ENCODE results near the gene DACH1.

DACH1 gene

GRCh38 chr13:71702253-71702652, 164.8 kb downstream of the DACH1 start:
- no peak for DNase-seq (ENCODE audit: low spot score)

- no peak for DNase-seq (ENCODE audit: low spot score)
Measured at GRCh38 chr13:71701741-71702140, 165.3 kb downstream of the DACH1 start.

- DNase-seq (ENCODE audit: low spot score), result no peak
Measured at GRCh38 chr13:71699342-71699741, 167.7 kb downstream of the DACH1 start.

DNA sequence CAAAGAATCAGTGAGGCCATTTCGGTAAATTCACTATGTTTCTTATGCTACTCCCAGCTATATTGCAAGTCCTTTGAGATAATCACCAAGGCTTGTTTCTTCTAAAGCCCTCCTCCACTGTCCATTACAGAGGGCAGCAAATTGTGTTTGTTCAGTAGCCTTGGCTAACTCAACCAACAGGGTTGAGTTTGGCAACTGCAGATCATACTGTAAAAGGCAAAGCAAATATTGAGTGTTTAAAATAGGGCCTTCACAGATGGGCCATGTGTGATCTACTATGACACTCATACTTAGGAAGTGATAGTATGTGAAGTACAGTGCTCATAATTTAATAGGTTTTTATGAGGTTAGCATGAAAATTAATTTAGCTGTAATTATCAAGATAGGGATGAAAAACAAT, 171.3 kb downstream of the DACH1 start:
- DNase-seq (ENCODE audit: low spot score), result no peak

- DNase-seq (ENCODE audit: low spot score), result no peak
Measured at GRCh38 chr13:71685072-71685471, 181.9 kb downstream of the DACH1 start.

- no peak for DNase-seq (ENCODE audit: low spot score)
Measured at GRCh38 chr13:71681901-71682613, 184.9 kb downstream of the DACH1 start.

DNA sequence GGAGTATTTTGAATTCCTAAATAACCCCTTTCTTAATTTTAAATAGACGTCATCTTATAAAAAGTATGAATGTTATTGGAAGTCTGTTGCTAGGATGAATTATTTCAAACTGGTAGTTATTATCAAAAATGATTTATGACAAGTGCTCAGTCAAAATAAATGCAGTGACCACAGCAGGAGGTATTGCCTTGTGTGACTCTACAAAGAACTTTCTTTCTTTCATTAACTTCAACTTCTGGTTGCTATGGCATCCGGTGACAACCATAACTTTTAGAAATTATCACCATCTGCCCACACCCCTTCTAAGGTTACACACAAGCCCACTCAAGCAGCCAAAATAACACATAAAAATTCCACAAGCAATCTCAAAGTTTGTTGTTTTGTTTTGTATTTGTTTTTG, 189.9 kb downstream of the DACH1 start:
- DNase-seq (ENCODE audit: low spot score), result no peak

DNA sequence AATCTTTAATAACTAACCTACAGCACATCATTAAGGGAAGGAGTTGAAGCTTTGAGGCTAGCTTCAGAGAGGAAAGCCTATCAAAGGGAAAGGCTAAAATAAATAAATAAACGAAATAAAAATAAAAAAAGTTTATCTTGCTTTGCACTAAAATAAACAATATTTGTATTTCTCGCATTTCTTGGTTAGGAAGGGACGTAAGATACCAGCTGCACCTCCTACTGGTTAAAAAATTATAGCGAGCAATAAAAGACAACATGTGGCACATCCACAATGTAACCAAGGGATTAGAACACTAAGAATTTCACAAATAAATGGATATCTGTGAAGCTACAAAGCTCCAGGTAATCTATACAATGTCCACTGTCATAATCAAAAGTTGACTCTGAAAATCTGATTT, 194.5 kb downstream of the DACH1 start:
- no peak for DNase-seq (ENCODE audit: low spot score)

GRCh38 chr13:71663431-71663830, 203.6 kb downstream of the DACH1 start:
- DNase-seq (ENCODE audit: low spot score), result no peak

GRCh38 chr13:71661921-71662320, 205.1 kb downstream of the DACH1 start:
- DNase-seq (ENCODE audit: low spot score), result no peak

GRCh38 chr13:71659404-71659803, 207.6 kb downstream of the DACH1 start:
- no peak for DNase-seq (ENCODE audit: low spot score)

GRCh38 chr13:71645467-71645866, 221.5 kb downstream of the DACH1 start:
- DNase-seq (ENCODE audit: low spot score), result no peak

- DNase-seq (ENCODE audit: low spot score), result no peak
Measured at GRCh38 chr13:71644579-71644978, 222.4 kb downstream of the DACH1 start.

DNA sequence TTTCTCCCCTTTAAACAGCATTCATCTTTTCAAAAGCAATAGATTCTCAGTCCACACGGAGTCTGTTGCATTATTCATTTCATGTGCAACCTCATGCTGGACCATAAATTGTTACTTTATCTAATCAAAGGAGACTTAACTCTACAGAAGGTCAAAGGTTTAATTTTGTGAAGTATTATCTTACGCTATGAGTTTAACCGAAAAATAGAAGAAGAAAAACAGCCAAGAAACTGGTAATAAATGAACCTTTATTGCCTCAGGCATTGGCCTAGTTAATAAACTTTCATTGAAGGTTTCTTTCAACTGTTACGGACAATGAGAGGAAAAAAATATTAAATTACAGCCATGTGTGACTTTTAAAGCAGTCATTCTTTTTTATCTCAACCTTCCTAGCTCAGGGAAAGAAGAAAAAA, 223.6 kb downstream of the DACH1 start:
- no peak for DNase-seq (ENCODE audit: low spot score)

DNA sequence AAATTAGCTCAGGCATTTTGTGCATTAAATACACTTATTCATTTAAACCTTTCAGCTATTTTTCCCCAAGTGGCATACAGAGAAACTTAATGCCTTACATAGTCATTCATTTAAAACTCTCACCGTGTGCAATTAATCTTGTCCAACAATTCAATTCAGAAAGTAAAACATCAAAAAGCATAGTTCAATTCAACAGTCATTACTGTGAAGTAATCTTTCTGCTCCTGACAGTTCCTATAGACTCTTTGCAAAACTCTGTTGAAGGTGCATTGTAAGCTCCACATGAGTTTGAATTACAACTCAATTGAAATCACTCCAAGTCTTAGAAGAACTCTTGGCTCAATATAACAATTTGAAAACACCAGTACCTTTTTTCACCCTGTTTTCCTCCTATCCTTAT, 228.3 kb downstream of the DACH1 start:
- no peak for DNase-seq (ENCODE audit: low spot score)

DNA sequence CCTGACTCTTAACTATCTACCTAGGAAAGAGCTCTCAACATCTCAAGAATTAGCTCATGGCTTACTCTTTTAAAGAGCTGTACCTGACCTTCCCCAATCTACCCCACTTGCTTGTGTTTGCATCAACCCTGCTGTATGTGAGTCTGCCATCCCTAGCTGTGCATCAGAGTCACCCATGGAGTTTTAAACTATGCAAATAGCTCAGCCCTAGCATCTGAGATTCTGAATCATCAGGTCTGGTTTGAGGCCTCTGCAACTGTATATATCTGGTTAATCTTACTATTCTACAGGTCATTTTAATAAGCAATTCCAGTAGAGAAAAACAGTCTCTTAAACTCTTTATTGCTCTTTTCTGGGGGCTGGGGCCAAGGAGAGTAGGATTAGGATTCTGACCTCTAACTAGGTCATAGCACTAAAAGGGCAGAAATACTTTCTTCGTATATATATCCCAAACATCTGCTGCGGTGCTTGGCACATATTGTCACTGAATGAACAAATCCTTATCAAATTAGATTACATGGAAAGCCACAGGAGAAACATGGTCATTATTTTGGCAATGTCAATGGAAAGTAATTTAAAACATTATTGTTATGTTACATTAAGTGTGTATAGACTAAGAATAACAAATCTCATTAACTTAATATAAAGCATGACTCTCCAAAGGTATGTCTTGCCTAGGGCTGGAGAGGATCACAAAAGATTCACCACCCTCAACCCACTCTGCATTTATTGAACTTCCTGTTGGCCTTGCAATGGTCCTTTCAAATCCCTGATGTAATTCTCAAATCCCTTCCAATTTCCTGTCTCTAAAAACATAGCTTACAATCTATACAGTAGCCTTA, 232.2 kb downstream of the DACH1 start:
- DNase-seq (ENCODE audit: low spot score), result no peak

DNA sequence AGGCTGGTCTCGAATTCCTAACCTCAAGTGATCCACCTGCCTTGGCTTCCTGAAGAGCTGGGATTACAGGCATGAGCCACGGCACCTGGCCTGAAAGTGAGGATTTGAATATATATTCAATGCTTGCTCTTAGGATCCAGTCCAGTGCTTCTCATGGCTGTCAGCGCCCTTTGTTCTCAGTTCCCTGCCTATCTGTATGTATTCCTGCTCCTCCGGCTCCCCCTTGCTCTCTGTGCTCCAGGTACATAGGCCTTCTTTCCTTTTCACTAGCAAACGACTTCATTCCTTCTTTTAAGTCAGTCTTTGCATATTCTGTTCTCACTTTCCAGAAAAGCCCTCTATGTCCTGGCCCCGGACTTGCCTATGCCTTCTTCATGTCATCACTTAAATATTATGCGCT, 232.8 kb downstream of the DACH1 start:
- DNase-seq (ENCODE audit: low spot score), result no peak

DNA sequence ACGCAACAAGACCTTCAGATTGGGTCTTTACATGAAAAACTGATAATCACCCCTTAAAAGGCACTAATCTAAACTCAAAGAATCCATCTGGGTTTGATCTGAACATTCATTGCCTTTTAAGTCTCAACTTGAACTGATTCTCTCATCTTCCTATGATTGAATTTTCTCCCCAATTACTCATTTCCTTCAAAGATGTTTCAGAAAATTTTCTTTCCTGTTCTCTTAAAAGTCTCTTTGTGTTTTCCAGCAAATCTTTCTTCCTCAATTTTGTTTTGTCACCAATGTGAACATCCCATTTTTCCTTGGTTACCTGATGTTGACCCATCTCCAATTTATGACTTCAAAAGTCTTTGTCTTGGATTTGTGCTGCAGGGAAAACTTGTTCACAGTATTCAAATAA, 234.3 kb downstream of the DACH1 start:
- no peak for DNase-seq (ENCODE audit: low spot score)

DNA sequence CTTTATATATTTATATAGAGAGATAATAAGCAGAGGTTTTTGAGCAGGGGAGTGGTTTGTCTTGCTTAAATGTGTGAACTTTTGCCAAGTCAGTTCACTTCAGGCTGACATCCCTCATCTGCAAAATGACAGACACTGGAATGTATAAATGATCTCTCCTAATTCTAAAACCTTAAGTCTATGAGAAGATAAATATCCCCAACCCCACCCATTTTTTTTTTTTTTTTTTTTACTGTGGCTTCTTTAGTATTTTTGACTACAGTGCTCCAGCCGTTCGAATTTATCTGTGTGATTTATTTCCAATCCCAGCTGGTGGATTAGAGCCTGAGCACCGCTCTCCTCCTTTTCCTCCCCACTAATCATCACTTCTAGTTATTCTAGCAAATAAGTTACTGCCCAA, 234.8 kb downstream of the DACH1 start:
- no peak for DNase-seq (ENCODE audit: low spot score)

GRCh38 chr13:71629167-71629566, 237.8 kb downstream of the DACH1 start:
- DNase-seq (ENCODE audit: low spot score), result no peak

DNA sequence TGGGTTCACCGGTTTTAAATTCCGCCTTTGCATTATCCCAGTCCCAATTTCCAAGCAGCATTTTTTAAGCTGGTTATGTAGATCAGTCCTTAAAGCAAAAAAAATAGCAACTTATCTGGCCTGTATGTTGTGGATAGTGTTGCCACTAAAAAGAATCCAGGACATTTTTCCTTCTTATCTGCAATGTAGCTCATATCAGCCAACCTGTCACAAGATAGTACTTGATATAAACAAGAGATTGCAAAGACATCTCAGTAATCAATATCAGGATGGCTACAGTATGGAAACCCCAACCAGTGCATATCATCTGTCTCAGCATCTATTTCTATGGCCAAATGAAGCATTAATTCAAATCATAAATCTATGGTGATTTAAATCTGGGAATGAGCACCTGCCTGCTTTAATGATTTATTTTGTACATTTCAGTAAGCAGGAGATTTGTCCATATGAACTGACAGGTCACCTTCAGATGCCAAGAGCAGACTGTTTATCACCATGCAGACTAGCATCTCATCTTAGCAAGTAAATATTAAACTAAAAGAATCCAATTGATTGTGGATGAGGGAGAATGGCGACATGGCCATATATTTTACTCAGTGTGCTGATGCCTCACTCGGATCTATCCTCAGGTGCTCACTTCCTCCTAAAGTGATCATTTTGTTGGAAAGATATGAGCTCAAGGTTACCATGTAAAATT, 240.4 kb downstream of the DACH1 start:
- no peak for DNase-seq (ENCODE audit: low spot score)

DNA sequence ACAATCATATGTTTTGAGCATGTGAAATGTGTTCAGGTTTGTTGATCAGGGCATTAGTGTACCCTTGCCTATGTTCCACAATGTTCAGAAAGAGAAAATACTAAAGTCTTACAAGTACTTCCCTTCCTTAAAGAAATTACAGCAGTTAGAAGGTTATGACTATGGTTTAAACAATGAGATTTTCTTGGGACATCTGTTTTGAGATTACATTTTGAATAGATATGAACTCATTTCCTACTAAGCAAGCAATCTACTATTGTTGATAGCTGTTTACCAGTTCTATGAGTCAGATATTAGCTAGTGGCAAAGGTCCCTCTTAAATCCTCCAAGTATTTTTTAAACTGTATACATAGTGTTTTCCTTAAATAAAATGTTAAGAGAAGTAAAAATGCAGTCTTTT, 241.3 kb downstream of the DACH1 start:
- no peak for DNase-seq (ENCODE audit: low spot score)
